H1 (cell line): Measurements from ENCODE around the gene SPOCK1. TPM values are rescaled to one million over a fixed set of nuclear protein-coding genes. Genes with fewer than 3 reads are reported as not detected.
A peak's percentile ranks its signal among the peaks of the same experiment; 100 is the strongest.

Source experiments
- CTCF ChIA-PET: fragments of 300-600 bp; sonication (Branson Sonifier 250); formaldehyde crosslinking; loops from one replicate; lab custom pipeline; 2021; ENCODE audit not compliant: partially characterized antibody; lab: Charles Lee
- POLR2A ChIA-PET: fragments of 300-600 bp; sonication (Branson Sonifier 250); formaldehyde crosslinking; loops from one replicate; lab custom pipeline; 2021; ENCODE audit warnings: inconsistent platforms; ENCODE audit not compliant: partially characterized antibody; lab: Charles Lee
- DNase-seq, 2 experiments: peaks; one replicate each; pipeline versions ENCODE4 v3.0.0 to v3.0.0-alpha.2; 2010 to 2022; ENCODE audit warnings: low spot score in 2 of 2, low read depth in 1 of 2, mixed read lengths in 1 of 2
- FAIRE-seq: peaks from 2 replicates; lab custom pipeline; 2011; peaks lifted over from hg19 to GRCh38; lab: Jason Lieb, UNC
- H2AFZ ChIP-seq: 2 replicates; pipeline ENCODE4 v1.8.1; 2012; ENCODE audit warnings: low read length, inconsistent platforms
- H2AK5ac ChIP-seq: 2 replicates; pipeline ENCODE4 v1.6.1; 2013; ENCODE audit warnings: low read depth, low read length
- H2BK120ac ChIP-seq: replicated peaks from 2 replicates; pipeline ENCODE3; 2013; ENCODE audit warnings: low read depth, low read length, inconsistent platforms
- H2BK12ac ChIP-seq: 2 replicates; pipeline ENCODE4 v1.6.1; 2013; ENCODE audit warnings: low read depth, low read length
- H2BK15ac ChIP-seq: 2 replicates; pipeline ENCODE4 v1.6.1; 2013; ENCODE audit warnings: low read length
- H2BK20ac ChIP-seq: 2 replicates; pipeline ENCODE4 v1.6.1; 2013; ENCODE audit warnings: low read length
- H2BK5ac ChIP-seq: 2 replicates; pipeline ENCODE4 v1.6.1; 2013; ENCODE audit warnings: low read depth, low read length
- H3K14ac ChIP-seq: 2 replicates; pipeline ENCODE4 v1.6.1; 2013; ENCODE audit warnings: inconsistent platforms; ENCODE audit not compliant: insufficient read length
- H3K18ac ChIP-seq: 2 replicates; pipeline ENCODE4 v1.6.1; 2013; ENCODE audit warnings: low read length; ENCODE audit errors: extremely low read depth
- H3K23ac ChIP-seq: 2 replicates; pipeline ENCODE4 v1.6.1; 2013; ENCODE audit warnings: inconsistent platforms; ENCODE audit not compliant: insufficient read length
- H3K23me2 ChIP-seq: 2 replicates; pipeline ENCODE4 v1.6.1; 2013; ENCODE audit warnings: low read depth, low read length
- H3K27ac ChIP-seq: 2 replicates; pipeline ENCODE4 v1.6.1; 2011; ENCODE audit warnings: low read depth, low read length, inconsistent platforms
- H3K27me3 ChIP-seq, 4 experiments: replicated peaks in 1 of 4; 1 replicate in 1 of 4; 2 replicates in 3 of 4; pipeline versions ENCODE4 v1.6.1 to v1.8.1; 2011 to 2013; ENCODE audit warnings: low read length in 3 of 4, mild to moderate bottlenecking in 3 of 4, inconsistent platforms in 2 of 4, mixed read lengths in 2 of 4, moderate library complexity in 1 of 4; ENCODE audit not compliant: control insufficient read depth in 3 of 4, insufficient read depth in 3 of 4; ENCODE audit errors: extremely low read depth in 1 of 4
- H3K36me3 ChIP-seq, 4 experiments: 2 replicates each; pipeline versions ENCODE4 v1.6.1 to v1.8.1; 2011 to 2013; ENCODE audit warnings: mild to moderate bottlenecking in 4 of 4, low read length in 3 of 4, moderate library complexity in 2 of 4, control low read depth in 1 of 4, inconsistent platforms in 1 of 4; ENCODE audit not compliant: insufficient read depth in 4 of 4, control insufficient read depth in 2 of 4
- H3K4ac ChIP-seq: replicated peaks from 2 replicates; pipeline ENCODE3; 2013; ENCODE audit warnings: low read length, low read depth, mixed read lengths, inconsistent platforms; ENCODE audit not compliant: insufficient read length
- H3K4me1 ChIP-seq, 4 experiments: replicated peaks in 1 of 4; 1 replicate in 1 of 4; 2 replicates in 3 of 4; pipeline versions ENCODE4 v1.6.1 to v1.8.1; 2011 to 2013; ENCODE audit warnings: low read length in 3 of 4, inconsistent platforms in 2 of 4, mixed read lengths in 1 of 4; ENCODE audit not compliant: insufficient read depth in 4 of 4, control insufficient read depth in 3 of 4
- H3K4me2 ChIP-seq, 2 experiments: 2 replicates each; pipeline versions ENCODE4 v1.6.1 to v1.8.1; 2011 to 2013; ENCODE audit warnings: low read depth in 2 of 2, low read length in 2 of 2, control low read depth in 1 of 2, inconsistent platforms in 1 of 2, mild to moderate bottlenecking in 1 of 2; ENCODE audit not compliant: insufficient read depth in 1 of 2
- H3K4me3 ChIP-seq, 4 experiments: fragments of 200-600, 300-600 bp in 1 of 4; sonication (generic), shearing (Covaris generic), sonication (Bioruptor Twin) in 1 of 4; 2 replicates each; pipeline versions ENCODE4 v1.5.1 to v1.8.1; 2011 to 2016; ENCODE audit warnings: low read length in 4 of 4, low read depth in 3 of 4, control low read depth in 2 of 4, inconsistent platforms in 2 of 4, mild to moderate bottlenecking in 2 of 4, mixed read lengths in 1 of 4, moderate library complexity in 1 of 4; ENCODE audit not compliant: insufficient read depth in 2 of 4; ENCODE audit errors: extremely low read depth in 1 of 4
- H3K56ac ChIP-seq: replicated peaks from 2 replicates; pipeline ENCODE3; 2013; ENCODE audit warnings: low read depth, mild to moderate bottlenecking, mixed read lengths, low read length, inconsistent platforms; ENCODE audit not compliant: insufficient read length
- H3K79me1 ChIP-seq: 2 replicates; pipeline ENCODE4 v1.6.1; 2013; ENCODE audit warnings: low read depth, low read length, control low read depth
- H3K79me2 ChIP-seq, 2 experiments: 2 replicates each; pipeline versions ENCODE4 v1.6.1 to v1.8.1; 2012 to 2013; ENCODE audit warnings: low read length in 2 of 2, mild to moderate bottlenecking in 2 of 2, inconsistent platforms in 1 of 2; ENCODE audit not compliant: insufficient read depth in 2 of 2, control insufficient read depth in 1 of 2
- H3K9ac ChIP-seq, 4 experiments: replicated peaks in 1 of 4; 1 replicate in 1 of 4; 2 replicates in 3 of 4; pipeline versions ENCODE4 v1.6.1 to v1.8.1; 2011 to 2013; ENCODE audit warnings: low read depth in 3 of 4, low read length in 3 of 4, control low read depth in 2 of 4, mild to moderate bottlenecking in 2 of 4, moderate library complexity in 2 of 4, inconsistent platforms in 1 of 4; ENCODE audit errors: extremely low read depth in 1 of 4
- H3K9me3 ChIP-seq, 2 experiments: 2 replicates each; pipeline versions ENCODE4 v1.6.1 to v1.8.1; 2012 to 2013; ENCODE audit warnings: mild to moderate bottlenecking in 2 of 2, moderate library complexity in 2 of 2, control low read depth in 1 of 2, inconsistent platforms in 1 of 2, low read depth in 1 of 2, low read length in 1 of 2, mixed read lengths in 1 of 2; ENCODE audit not compliant: insufficient read depth in 2 of 2
- H4K20me1 ChIP-seq, 2 experiments: replicated peaks in 1 of 2; 2 replicates each; pipeline versions ENCODE3 to v1.8.1; 2011 to 2013; ENCODE audit warnings: inconsistent platforms in 2 of 2, low read length in 2 of 2, mild to moderate bottlenecking in 1 of 2; ENCODE audit not compliant: insufficient read depth in 2 of 2, control insufficient read depth in 1 of 2
- H4K5ac ChIP-seq: 2 replicates; pipeline ENCODE4 v1.6.1; 2013; ENCODE audit warnings: low read length, low read depth, mixed read lengths, inconsistent platforms; ENCODE audit not compliant: insufficient read length
- H4K8ac ChIP-seq: 2 replicates; pipeline ENCODE4 v1.8.0; 2013; ENCODE audit warnings: mild to moderate bottlenecking, moderate library complexity, low read length, inconsistent platforms; ENCODE audit not compliant: insufficient read depth; ENCODE audit errors: extremely low read depth
- H4K91ac ChIP-seq: replicated peaks from 2 replicates; pipeline ENCODE3; 2013; ENCODE audit warnings: low read length, mixed read lengths, inconsistent platforms; ENCODE audit not compliant: insufficient read length
- HDAC2 ChIP-seq, 2 experiments: fragments of 300-600 bp in 1 of 2; sonication (generic) in 1 of 2; IDR thresholded peaks; 2 replicates each; pipeline ENCODE4 v1.6.1; 2011 to 2012; ENCODE audit warnings: low read depth in 2 of 2, low read length in 2 of 2, mild to moderate bottlenecking in 2 of 2, moderate library complexity in 2 of 2, borderline replicate concordance in 1 of 2, inconsistent platforms in 1 of 2
- JUND ChIP-seq: IDR thresholded peaks from 2 replicates; pipeline ENCODE4 v1.6.1; 2011; ENCODE audit warnings: mild to moderate bottlenecking, improper control_type of control experiment, low read length
- KDM1A ChIP-seq: fragments of 200-600, 300-600 bp; sonication (generic); IDR thresholded peaks from 2 replicates; pipeline ENCODE4 v1.7.1; 2016; ENCODE audit warnings: mild to moderate bottlenecking, low read length, borderline replicate concordance
- MAFK ChIP-seq: IDR thresholded peaks from 2 replicates; pipeline ENCODE4 v1.6.1; 2012; ENCODE audit warnings: low read depth, mild to moderate bottlenecking, improper control_type of control experiment, low read length
- PHF8 ChIP-seq: fragments of 200-600 bp; sonication (generic); conservative IDR thresholded peaks from 2 replicates; pipeline ENCODE4 v1.7.1; 2012; ENCODE audit warnings: low read depth, mild to moderate bottlenecking, inconsistent platforms, low read length, moderate library complexity
- POLR2AphosphoS5 ChIP-seq: IDR thresholded peaks from 2 replicates; pipeline ENCODE4 v1.6.1; 2011; ENCODE audit warnings: low read depth, low read length
- SRF ChIP-seq: IDR thresholded peaks from 2 replicates; pipeline ENCODE4 v1.6.1; 2011; ENCODE audit warnings: mild to moderate bottlenecking, low read depth, low read length, moderate library complexity
- polyA plus RNA-seq, 7 experiments: library from polyadenylated mRNA; depleted of rRNA in 3 of 7; stranded (reverse) in 5 of 7; unstranded in 2 of 7; fragments of >200 nt in 5 of 7; fragments of 200-250 nt in 2 of 7; gene quantifications; 1 replicate in 5 of 7; 2 replicates in 1 of 7; 4 replicates in 1 of 7; pipeline versions ENCODE4 v1.2.1 to v1.2.3, GENCODE V29; 2011 to 2013; ENCODE audit warnings: missing spikeins in 2 of 7, mixed read lengths in 2 of 7
- total RNA-seq: library from RNA; stranded (reverse); fragmentation: NEBNext Ultra II Directional; extraction: Animal tissue kit (Norgen Biotek cat#: 25700); gene quantifications from 2 replicates; pipeline ENCODE4 v1.2.1, GENCODE V29; 2021

Gene SPOCK1
- total and polyA plus RNA-seq, 2 of the 8 experiments (the other 6 are each of a cell fraction or from before 2014, with no cell fraction given), result 6.9 to 18.1 TPM

DNA sequence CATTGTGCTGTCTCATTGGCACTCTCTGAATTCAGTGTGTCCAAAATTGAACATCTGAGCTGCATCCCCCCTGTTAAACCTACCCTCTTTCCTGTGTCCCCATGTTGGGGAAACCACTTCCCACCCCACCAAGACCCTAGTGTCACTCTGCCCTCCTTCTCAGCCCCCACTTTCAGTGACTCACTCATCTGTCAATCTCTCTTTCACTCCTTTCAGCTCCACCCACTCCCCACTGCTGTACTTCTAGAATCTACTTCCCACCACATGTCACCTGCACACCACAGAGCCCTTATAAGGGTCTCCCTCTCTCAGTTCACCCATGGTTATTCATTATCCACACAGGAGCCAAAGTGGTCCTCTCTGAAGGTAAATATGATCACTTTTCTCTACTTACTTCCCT lies 5.8 kb upstream of the SPOCK1 start:
- Histone ChIP-seq H3K18ac (no peak overlapping the region), H3K27me3 (no peaks in the 10 kb centered on the region), H3K23me2 (no peaks in the 10 kb centered on the region; the same call in 1 of the 2 replicates), H2BK12ac (no peak overlapping the region), H2BK20ac (no peak overlapping the region), H2AK5ac (no peak overlapping the region), H2AFZ (no peak overlapping the region), H3K9ac (peak overlapping the region in 1 of 4 experiments; percentile 40; a peak in 1 of 7 replicates), H3K56ac (no peak overlapping the region), H4K8ac (no peak overlapping the region), H3K4me1 (no peaks in the 10 kb centered on the region), H3K4me3 (no peak overlapping the region), H3K14ac (no peak overlapping the region), H2BK5ac (no peak overlapping the region), H2BK15ac (no peak overlapping the region), H4K20me1 (no peaks in the 10 kb centered on the region), H3K79me1 (no peaks in the 10 kb centered on the region), H3K79me2 (no peaks in the 10 kb centered on the region), H3K23ac (no peak overlapping the region), H4K91ac (no peak overlapping the region), H3K36me3 (no peaks in the 10 kb centered on the region), H2BK120ac (no peak overlapping the region), H3K4me2 (no peak overlapping the region), H3K9me3 (no peaks in the 10 kb centered on the region), H4K5ac (no peak overlapping the region)
- no peak for FAIRE-seq
- ChIA-PET CTCF (interaction anchor here (1.4 kb wide), 1 partner anchor 160 kb away, joined by 4 read pairs; no protein-coding TSS in a partner anchor), POLR2A (no interaction called here)
- no peak for DNase-seq
- TF ChIP-seq KDM1A (no peak), SRF (no peak), POLR2AphosphoS5 (no peak), HDAC2 (IDR thresholded peaks at IDR 0.05; ENCODE audit: borderline replicate concordance in 1 of 2, low read depth in 2 of 2, low read length in 2 of 2) (no peak), JUND (no peak), PHF8 (no peak), MAFK (no peak)
- TF ChIP-seq, all 59 proteins: peak for 0
- Histone ChIP-seq H3K4ac (no peak overlapping the region), H3K27ac (no peak overlapping the region)
